HG03469 (cell line): ENCODE measurements around the gene SLC13A5.
"Not testable (repeated sequence)": the region's sequence is repeated elsewhere in the genome, so short reads cannot be mapped to it uniquely, and the experiment has no call there.

Experiments used
- ATAC-seq: cut with Tn5 transposase; IDR thresholded peaks from one replicate; pipeline ENCODE4 v1.9.1; 2021; ENCODE audit warnings: mild to moderate bottlenecking, moderate library complexity, moderate number of reproducible peaks; ENCODE audit not compliant: unreplicated experiment

SLC13A5 gene

DNA sequence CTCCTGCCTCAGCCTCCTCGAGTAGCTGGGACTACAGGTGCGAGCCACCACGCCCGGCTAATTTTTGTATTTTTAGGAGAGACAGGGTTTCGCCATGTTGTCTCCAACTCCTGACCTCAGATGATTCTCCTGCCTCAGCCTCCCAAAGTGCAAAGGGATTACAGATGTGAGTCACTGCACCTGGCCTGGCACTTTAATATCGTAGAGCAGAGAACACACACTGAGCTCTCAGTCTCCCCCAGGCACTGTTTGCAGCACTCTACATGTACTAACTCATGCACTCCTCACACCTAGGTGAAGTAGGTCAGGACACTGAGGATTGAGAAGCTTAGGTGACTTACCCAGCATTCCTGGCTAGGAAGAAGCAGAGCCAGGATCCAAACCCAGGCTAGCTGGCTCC lies 46.6 kb downstream of the SLC13A5 start:
- no peak for ATAC-seq

DNA sequence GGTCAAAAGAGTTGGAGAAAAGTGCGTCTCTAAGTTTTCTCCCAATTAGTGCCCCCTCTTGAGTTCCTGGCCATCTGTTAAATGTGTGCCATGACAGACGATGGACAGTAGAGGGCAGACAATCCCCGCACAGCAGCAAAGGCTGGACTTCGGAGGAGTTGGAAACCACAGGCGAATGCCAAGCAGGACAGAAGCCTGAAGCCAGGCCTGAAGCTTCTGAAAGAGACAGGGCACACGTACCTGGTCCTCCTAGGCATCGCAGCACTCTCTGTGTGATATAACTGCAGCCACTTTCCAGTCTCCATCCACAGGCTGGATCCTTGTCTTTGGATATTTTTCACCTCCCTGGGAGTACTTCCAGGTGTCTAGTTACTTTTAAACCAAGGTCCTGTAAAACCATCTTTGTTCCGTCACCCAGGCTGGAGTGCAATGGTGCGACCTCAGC lies 47.1 kb downstream of the SLC13A5 start:
- no peak for ATAC-seq

DNA sequence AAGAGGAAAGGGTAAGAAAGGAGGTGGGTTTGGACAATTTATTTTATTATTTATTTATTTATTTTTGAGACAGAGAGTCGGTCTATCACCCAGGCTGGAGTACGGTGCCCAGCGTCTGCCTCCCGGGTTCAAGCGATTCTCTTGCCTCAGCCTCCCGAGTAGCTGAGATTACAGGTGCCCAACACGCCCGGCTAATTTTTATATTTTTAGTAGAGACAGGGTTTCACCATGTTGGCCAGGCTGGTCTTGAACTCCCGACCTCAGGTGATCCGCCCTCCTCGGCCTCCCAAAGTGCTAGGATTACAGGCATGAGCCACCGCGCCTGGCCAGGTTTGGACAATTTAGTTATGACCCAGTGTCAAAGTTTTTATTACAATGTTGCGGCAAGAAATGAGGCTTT lies 50.0 kb downstream of the SLC13A5 start:
- not testable (repeated sequence) for ATAC-seq

DNA sequence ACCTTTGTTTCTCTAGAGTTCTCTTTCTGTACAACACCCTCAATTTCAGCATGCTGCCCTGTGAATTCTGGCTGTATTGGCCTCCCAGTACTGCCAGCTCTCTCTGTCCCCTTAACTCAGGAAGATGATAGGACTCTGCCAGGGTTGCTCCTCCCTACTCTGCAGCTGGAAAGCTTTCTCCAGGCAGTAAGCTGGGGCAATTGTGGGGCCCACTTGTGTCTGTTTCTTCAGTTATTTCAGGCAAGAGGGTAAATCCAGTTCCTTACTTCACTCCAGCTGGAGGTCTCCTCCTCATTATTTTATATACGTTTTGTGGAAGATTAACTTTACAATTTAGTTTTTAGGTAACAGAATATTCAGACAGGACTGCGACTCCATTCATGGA lies 51.7 kb downstream of the SLC13A5 start:
- no peak for ATAC-seq

DNA sequence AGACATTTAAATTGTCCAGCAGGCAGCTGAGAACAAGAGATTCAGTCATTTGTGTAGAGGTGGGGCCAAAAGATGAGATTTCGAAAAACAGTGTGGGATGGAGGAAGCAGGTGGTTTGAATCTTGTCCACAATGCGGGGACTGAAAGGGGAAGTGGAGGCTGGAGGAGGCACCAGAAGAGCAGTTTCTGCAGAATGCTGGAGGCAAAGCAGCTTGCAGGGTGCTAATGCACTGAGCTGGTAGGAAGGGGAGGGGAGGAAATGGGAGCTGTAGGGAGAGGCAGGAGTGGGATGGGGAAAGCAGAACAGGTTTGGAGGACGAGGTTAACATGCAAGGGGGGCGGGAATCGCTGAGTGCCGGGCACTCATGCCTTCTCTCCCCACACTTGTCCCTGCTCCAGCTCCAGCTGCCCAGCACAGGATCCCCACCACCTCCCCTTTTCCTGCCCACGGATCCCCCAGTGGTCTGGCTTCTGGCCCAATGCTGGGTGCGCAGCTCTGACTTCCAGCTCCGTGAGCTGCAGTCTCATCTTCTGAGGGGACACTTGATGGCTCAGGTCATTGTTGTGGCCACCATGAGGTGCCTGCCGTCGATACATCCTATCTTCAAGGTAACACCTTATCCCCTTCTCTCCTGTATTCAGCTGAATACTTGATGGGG lies 52.2 kb downstream of the SLC13A5 start:
- ATAC-seq: no peak

DNA sequence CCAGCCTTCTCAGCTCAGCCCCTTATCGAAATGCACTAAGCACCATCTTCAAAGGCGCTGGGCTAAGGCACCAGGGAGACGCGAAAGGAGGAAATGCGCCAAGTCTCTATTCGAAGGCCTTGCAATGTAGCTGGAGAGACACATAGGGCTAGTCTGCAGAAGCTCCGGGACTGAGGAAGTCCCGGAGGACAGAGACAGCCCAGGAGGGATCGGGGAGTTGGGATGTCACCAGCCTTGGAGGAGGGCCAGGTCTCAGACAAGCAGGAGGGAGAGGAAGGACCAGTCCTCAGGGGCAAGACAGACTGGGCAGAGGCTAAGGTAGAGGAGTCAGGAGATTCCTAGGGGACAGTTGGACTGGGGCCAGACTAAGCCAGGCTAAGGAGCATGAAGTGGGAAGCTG lies 53.1 kb downstream of the SLC13A5 start:
- ATAC-seq: no peak

DNA sequence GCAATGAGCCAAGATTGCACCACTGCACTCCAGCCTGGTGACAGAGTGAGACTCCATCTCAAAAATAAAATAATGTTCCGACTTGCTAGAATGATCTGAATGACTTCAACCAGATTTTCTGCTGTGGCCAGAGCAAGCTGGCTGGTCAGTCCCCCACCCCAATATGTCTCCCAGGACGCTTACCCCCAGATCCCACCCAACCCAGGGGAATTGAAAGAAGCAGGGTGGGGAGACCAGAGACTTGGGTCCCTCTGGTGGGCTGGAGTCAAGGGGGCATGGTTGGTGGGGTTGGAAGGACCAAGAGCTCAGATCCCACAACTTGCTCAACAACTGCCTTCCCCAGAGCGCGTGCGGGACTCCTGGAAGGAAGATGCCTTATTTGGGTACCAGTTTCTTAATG lies 54.8 kb downstream of the SLC13A5 start:
- not testable (repeated sequence) for ATAC-seq

DNA sequence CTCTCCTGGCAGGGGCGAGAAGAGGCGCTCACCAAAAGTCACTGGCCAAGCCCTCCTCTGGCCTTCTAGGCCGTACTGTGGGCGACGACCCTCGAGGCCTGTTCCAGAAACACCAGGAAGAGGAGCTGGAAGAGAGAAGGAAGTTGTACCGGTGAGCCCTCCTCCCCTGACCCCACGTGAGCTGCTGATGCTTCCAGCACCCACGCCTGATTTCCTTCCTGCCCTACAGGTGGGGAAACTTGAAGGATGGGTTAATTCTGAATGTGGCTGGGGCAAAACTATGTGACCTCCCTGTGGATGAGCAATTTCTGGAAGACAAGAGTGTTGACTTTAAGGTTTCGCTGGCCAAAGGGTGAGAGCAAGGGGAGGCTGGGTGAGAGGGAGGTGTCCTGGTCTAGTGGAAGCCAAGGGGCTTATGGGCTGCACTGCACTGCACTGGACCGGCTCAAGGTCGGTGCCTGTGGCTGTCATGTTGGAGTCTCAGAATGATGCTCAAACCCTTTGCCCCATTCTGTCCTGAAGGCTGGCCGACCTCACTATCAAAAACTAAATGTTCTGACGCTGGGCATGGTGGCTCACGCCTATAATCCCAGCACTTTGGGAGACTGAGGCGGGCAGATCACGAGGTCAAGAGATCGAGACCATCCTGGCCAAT lies 55.4 kb downstream of the SLC13A5 start:
- no peak for ATAC-seq

DNA sequence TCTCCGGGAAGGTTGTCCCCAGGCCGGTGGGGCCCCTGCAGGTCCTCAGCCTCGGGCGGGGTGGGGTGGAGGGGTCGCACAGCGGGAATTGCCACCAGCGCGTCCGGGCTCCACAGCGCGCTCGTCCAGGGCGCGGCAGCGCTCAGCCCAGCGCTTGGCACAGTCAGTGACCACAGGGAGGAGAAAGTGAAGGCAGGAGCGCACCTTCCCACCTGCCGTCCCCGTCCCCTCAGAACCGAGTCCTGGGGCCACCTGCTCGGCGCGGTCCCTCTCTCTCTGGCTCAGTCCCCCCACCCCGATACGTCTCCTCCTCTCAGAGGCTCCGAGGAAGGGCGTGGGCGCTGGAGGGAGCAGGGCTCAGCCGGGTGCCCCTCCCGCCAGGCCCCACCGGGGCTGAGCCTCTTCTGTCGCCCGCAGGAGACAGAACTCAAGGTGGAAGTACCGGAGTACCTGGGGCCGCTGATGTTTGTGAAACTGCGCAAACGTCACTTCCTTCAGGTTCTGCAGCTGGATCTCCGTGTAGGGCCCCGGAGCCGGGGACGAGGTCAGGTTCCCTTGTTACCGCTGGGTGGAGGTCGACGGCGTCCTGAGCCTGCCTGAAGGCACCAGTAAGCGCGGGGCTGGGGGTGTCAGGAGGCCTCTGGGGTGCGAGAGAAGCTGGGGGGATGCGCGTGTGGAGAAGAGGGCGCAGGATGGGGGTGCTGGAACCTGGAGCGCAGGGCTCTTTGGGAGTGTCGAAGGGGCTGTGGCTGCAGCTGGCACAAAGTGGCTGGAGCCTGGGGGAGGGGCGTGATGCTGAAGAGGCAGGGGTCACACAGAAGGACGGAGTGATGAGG lies 56.2 kb downstream of the SLC13A5 start:
- ATAC-seq: not testable (repeated sequence)

DNA sequence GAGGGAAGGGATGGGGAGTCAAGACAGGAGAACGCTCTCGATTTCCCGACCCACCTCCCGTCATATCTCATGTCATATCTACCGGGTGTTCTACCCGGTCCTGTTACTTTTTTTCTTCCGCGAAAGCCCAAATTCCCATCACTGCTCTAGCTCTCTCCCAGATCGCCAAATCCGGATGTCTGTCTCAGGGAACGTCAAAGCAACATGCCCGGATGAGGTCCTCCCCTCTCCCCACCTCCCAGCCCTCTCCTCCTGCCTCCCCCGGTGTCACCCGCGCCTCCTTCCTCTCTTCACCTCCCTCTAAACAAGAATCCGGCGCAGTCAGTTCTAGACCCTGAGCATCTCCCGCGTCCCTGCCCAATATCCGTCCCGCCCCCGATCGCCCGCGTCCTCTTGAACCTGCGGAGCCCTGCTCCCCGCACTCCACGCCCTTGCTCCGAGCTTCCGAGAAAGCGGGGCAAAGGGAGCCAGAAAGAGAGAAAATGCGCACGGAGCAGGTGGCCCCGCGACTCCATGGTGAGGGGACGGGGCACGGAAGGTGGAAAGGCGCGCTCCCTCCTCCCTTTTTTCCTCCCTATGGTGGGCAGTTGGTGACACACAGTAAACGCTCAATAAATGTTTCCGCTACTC lies 57.3 kb downstream of the SLC13A5 start:
- not testable (repeated sequence) for ATAC-seq

DNA sequence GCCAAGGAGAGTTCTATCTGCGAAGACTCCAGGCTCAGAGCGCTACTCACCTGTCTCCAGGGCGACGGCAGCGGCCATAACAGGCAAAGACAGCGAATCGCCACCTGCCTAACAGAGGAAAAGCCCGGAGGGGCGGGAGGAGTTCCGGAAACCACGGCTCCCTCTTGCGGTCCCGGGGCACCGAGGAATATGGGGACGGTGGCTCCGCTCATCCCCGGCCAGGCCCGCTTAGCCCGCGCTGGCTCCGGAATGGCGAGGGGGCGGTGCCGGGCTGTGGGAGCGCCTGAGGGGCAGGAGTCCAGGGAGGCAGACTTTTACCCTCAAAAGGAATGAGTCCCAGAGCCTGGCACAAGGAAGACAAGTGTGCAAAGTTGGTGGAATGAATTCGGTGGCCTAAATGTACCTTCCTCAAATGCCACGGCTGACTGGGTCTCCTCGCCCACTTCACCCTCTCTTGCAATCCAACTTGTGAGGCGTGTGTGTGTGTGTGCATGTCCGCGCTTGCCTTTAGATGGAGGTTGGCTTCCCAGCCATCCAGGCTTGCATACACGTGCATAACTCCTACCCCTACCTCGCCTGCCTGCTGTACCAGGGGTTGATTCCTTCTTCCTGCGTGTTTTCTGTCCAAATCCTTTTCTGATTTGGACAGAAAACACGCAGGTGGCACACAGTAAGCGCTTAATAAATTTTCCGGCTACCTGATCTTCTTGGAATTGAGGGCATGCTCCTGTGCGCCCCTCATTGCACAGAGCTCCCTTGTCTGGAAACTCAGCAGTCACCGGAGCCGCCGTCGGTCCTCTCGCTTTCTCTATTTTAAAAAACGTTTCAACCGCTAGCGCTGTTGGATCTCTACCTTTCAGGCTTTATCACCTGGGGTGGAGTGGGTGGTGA lies 58.1 kb downstream of the SLC13A5 start:
- no peak for ATAC-seq

DNA sequence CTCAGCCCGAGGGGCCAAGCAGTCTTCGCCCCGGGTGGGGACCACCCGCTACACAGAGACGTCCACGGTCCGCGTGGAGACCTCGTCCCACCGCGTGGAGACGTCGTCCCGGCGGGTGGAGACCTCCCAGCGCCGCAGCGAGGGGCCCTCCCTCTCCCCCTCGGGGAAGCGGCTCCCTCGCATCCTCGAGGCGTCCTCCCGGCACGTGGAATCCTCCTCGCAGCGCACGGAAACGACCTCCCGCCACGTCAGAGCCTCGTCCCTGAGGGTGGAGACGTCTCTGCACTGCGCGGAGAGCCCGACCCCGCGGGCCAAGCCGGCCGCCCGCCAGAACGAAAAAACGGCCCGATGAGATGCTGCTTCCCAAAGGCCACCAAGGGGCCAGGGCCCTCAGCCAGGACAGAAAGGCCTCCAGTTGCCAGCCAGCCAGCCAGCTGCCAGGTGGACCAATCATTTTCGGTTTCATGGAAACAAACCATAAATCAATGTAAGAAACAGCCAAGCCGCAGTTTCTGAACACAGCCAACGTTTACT lies 61.2 kb downstream of the SLC13A5 start:
- ATAC-seq: no peak

DNA sequence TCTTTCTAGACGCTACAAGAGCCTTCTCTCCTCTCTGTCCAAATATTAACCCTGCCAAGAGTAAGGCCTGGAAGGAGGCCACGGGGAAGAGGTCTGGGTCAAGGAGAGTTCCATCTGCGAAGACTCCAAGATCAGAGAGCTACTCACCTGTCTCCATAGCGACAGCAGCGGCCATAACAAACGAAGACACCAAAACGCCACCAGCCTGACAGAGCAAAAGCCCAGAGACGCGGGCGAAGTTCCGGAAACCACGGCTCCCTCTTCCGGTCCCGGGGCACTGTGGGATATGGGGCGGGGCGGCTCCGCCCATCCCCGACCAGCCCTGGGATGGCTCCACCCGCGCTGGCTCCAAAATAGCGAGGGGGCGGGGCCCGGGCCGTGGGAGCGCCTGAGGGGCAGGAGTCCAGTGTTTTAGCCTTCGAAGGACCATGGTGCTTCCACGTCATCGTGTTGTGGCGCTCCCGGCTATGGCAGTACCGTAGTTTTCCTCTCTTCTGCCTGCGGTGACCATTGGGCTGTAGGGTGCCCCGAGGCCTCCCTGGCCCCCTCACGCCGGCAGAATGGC lies 61.7 kb downstream of the SLC13A5 start, which contains the start of the genes C17orf100 and MED31:
Gene C17orf100 (plus strand): TSS at position 409 of the 565 bp plus-strand sequence. CDS start 152 bp downstream, at position 561.
Gene MED31 (minus strand): TSS at position 252 of the 565 bp plus-strand sequence. CDS start 77 bp downstream, at position 175.
- ATAC-seq: no peak

DNA sequence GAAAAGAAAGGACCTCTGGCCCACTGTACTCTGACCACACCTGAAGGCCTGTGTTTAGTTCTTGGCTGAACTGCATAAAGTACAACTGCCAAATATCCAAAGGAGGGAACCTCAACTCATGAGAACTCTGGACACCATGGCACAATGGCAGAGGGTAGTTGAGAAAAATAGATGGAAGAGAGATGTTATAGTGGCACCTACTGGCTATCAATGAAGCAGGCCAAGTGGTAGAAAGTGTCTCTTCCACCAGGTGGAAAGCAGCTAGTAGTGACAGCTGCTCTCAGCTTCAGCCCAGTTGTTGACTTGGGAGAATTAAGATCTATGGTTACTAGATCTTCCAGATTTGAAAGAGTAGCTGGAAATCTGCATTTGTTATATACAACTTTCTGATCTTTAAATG lies 65.0 kb downstream of the SLC13A5 start:
- no peak for ATAC-seq

DNA sequence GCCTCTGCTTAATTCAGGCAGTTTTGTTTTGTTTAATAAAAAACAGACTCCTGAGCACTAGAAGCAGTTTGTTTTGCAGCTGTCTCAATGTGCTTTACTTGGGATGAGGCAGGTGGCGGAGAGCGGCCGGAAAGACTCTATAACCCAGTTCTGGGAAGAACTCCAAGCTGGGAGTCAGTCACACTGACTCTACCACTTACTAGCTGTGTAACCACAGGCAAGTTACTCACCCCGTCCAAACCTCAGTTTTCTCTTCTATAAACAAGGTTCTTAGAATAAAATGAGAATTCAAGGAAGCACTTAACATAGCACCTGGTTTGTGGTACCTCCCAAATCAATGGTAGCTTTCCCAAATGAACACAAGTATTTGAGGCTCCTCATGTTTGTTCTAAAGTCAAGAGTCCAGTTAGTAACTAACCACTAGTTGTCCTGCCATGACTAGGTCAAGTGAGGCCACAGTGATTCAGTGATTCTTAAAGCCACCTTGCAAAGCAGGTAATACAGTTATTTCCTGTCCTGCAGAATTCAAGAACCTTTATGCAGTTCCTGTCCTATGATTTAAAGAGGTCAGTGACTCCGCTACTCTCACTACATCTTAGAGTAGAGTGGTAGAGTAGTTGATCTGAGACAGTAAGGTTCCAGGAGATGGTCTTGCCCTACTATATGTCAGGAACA lies 69.6 kb downstream of the SLC13A5 start:
- no peak for ATAC-seq

DNA sequence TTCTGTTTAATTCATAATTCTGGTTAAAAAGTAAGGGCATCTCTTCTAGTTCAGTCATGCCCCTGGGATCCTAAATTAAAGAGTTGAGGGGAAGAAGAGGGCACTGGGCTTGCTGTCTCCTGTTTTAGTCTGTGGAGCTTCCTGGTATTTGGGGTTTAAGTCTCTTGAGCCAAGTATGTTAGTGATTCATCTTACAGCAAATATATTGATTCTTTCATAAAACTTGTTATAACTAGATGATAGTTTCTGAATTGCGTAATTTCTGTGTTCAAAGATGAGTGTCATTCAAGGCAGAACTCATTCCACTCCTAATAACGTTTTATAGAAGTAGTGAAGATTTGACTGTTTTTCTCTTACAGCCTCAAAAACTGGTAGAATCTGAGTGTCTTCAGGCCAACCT lies 70.6 kb downstream of the SLC13A5 start:
- no peak for ATAC-seq

DNA sequence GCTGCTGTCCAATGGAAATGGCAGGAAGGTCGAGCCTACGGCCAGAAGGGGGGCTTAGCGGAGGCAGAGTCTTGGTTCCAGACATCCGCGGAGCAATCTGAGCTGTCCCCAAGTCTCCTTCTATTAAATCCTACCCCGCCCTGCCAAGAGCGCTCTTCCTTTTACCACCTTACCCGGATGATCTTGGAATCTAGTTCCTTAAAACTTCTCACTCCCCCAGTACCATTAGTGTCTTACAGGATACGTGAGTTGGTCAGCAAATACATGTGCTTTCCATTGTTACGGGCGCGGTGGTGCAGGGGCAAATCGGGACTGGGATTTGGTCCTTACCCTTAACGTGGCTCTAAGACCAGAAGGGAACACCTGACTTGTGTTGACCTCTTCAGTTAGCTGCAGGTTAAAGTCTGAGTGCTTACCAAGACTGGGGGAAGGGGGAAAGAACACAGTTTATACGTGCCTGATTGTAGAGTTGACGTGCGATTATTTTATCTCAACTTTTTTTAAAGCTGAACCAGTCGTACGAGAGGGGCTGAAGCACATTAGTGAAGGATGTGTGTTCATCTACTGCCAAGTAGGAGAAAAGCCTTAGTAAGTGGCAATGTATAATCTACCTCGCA lies 71.8 kb downstream of the SLC13A5 start:
- no peak for ATAC-seq

DNA sequence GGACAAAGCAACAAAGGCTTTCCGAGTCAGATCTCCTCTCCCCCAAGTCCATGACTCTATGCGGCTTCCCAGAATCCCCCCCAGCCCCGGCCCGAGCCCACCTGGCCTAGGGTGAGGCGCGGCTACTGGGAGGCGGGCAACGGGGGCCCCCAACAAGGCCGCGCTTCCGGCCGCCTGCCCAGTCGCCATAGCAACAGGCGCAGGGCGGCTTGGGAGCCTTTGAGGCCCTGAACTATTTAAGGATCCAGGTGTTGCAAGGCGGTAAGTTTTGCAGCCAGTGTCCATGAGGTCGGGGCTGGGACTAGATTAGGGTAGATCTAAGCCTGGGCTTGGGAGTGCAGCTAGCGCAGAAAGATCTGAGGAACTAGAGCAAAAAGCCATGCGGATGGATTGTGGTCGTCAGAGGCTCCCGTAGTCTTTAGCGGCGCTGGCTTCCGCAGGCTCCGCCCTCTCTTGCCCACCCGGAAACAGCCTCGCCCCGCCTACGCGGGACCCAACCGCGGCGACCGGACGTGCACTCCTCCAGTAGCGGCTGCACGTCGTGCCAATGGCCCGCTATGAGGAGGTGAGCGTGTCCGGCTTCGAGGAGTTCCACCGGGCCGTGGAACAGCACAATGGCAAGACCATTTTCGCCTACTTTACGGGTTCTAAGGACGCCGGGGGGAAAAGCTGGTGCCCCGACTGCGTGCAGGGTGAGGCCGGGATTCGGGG lies 72.5 kb downstream of the SLC13A5 start, which contains the start of the genes KIAA0753 and TXNDC17:
Gene KIAA0753 (minus strand): TSS at position 176 of the 711 bp plus-strand sequence. CDS start 5,608 bp downstream, outside the sequence.
Gene TXNDC17 (plus strand): TSS at position 525 of the 711 bp plus-strand sequence. CDS start 23 bp downstream, at position 548.
- peak; percentile 76 for ATAC-seq
